Central memory CD8-positive, alpha-beta T cell (primary cell): Measurements from ENCODE around the gene ANK2.

Source experiments
- ATAC-seq: fragments of 150-1000 bp; cut with Tn5 transposase; replicated peaks from 2 replicates; pipeline ENCODE4 v1.10.0; 2022; ENCODE audit warnings: mild to moderate bottlenecking, moderate FRiP score, moderate number of reproducible peaks; ENCODE audit not compliant: poor library complexity, severe bottlenecking; ENCODE audit errors: extremely low read depth
- DNase-seq, 2 donors: peaks; one replicate each; pipeline ENCODE4 v3.0.0; 2021; ENCODE audit warnings: low spot score in 2 of 2
- H3K27ac Mint-ChIP-seq: one replicate; pipeline ENCODE4 v1.8.0; 2022; ENCODE audit warnings: low read depth, mild to moderate bottlenecking, moderate library complexity, mixed read lengths
- H3K27me3 Mint-ChIP-seq: one replicate; pipeline ENCODE4 v1.8.0; 2022; ENCODE audit warnings: mixed read lengths
- H3K36me3 Mint-ChIP-seq: one replicate; pipeline ENCODE4 v1.8.0; 2022; ENCODE audit warnings: mild to moderate bottlenecking, moderate library complexity, mixed read lengths; ENCODE audit not compliant: insufficient read depth
- H3K4me1 Mint-ChIP-seq: one replicate; pipeline ENCODE4 v1.8.0; 2022; ENCODE audit warnings: mixed read lengths
- H3K4me3 Mint-ChIP-seq: one replicate; pipeline ENCODE4 v1.8.0; 2022; ENCODE audit warnings: mild to moderate bottlenecking, moderate library complexity, mixed read lengths
- H3K9me3 Mint-ChIP-seq: one replicate; pipeline ENCODE4 v1.8.0; 2022; ENCODE audit warnings: mixed read lengths

Gene ANK2

DNA sequence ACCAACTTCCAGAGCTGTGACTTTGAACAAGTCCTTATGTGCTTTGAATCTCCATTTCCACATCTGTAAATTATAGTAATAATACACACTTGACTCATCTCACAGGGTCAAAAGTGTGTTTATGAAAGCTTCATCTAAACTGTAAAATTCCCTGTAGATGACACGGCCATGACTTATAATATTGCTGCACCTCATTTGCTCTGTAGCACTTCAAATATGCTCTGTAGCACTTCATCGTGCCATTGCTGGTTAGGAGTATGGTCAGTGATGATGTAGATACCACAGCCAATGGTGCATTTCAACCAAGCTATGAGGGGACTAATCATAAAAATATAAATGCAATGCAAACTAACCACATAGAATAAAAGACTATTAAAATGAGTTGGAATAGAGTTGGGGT lies 318.6 kb downstream of the ANK2 start:
- no peak overlapping the region for H3K4me3 Mint-ChIP-seq
- H3K9me3 Mint-ChIP-seq = no peaks in the 10 kb centered on the region
- H3K27ac Mint-ChIP-seq = no peak overlapping the region
- no peak for DNase-seq
- H3K36me3 Mint-ChIP-seq = no peaks in the 10 kb centered on the region
- ATAC-seq = no peak
- H3K4me1 Mint-ChIP-seq = no peaks in the 10 kb centered on the region
- H3K27me3 Mint-ChIP-seq = peaks cover 17% of the 10 kb centered on the region

DNA sequence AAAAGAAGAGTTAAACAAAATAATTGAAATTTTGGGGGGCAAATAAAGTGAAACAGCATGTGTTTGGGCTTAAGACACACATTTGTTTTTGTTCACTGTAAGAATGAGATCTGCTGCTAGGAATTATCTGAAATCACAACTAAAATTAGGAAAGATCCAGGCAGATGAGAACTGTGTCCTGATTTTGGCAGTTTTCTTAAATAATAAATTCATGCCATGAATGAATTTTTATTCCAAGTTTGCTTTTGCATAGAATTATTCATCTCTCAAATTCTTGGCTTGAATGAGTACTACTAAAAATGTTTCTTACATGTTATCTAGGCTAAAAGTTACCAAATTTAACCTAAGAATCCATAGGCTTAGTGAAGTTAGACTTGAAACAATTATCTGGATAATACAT lies 321.7 kb downstream of the ANK2 start:
- no peaks in the 10 kb centered on the region for H3K4me1 Mint-ChIP-seq
- H3K27me3 Mint-ChIP-seq = peaks cover 17% of the 10 kb centered on the region
- H3K36me3 Mint-ChIP-seq = no peaks in the 10 kb centered on the region
- no peak for DNase-seq
- no peak for ATAC-seq
- no peak overlapping the region for H3K27ac Mint-ChIP-seq
- H3K9me3 Mint-ChIP-seq = no peaks in the 10 kb centered on the region
- no peak overlapping the region for H3K4me3 Mint-ChIP-seq

DNA sequence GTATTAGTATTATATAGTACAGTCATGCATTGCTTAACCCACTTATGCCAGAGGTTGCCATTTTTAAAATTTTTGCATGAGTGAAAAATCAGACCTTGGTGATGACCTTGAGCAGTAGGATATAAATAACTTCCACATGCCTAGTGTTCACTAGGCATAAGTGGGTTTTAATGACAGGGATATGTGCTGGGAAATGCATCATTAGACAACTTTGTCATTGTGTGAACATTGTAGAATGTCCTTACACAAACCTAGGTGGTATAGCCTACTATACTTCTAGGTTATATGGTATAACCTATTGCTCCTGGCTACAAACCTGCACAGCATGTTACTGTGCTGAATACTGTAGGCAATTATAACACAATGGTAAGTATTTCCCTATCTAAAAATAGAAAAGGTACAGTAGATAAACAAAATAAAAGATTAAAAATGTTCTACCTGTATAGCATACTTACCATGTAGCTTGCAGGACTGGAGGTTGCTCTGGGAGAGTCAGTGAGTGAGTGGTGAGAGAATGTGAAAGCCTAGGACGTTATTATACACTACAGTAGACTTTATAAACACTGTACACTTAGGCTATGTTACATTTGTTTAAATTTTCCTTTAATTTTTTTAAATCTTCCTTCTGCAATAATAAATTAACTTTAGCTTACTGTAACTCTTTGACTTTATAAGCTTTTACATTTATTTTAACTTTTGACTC lies 326.7 kb downstream of the ANK2 start:
- DNase-seq = no peak
- Mint-ChIP-seq H3K36me3 (no peaks in the 10 kb centered on the region), H3K27ac (no peak overlapping the region), H3K27me3 (peaks cover 10% of the 10 kb centered on the region), H3K9me3 (no peaks in the 10 kb centered on the region), H3K4me1 (no peaks in the 10 kb centered on the region), H3K4me3 (no peak overlapping the region)
- no peak for ATAC-seq

DNA sequence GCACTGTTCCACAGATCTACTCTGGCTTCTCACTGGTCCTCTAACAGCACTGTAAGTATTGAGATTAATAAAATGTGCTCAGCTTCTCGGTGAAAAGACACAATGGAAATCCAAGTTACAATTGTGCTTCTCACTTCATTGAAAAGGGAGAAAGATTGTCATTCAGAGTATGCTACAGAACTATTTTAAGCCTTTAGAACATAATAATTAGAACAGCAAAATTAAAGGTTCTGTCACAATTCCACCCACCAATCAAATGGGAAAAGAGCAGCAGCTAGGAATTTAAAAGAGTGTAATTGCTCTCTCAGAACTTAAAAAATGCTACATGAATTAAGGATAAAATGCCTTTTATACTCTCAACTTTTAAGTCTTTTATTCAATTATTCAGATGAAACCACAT lies 329.4 kb downstream of the ANK2 start:
- DNase-seq (no peak), ATAC-seq (no peak)
- Mint-ChIP-seq H3K4me1 (no peaks in the 10 kb centered on the region), H3K9me3 (no peaks in the 10 kb centered on the region), H3K27ac (no peak overlapping the region), H3K36me3 (no peaks in the 10 kb centered on the region), H3K4me3 (no peak overlapping the region), H3K27me3 (peaks cover 24% of the 10 kb centered on the region)

DNA sequence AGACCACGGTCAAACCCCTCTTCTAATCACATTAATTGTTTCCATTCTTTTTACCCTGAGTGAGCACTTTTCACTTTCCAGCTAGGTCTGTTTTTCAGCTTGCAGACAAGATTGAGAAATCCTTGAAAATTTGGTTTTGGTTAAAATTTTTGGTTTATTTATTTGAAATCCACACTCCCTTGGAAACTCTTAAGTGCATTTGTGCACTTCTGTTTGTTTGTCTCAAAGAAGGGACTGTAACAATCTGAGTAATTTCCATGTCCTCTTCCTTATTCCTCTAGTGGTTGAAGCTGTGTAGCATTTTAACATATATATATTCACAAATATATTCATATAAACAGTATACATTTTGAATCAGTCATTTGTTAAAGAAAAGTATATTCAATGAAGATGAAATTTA lies 333.3 kb downstream of the ANK2 start:
- DNase-seq (no peak), ATAC-seq (no peak)
- Mint-ChIP-seq H3K27ac (no peak overlapping the region), H3K9me3 (no peaks in the 10 kb centered on the region), H3K27me3 (peaks cover 39% of the 10 kb centered on the region), H3K4me3 (no peak overlapping the region), H3K4me1 (no peaks in the 10 kb centered on the region), H3K36me3 (no peaks in the 10 kb centered on the region)

DNA sequence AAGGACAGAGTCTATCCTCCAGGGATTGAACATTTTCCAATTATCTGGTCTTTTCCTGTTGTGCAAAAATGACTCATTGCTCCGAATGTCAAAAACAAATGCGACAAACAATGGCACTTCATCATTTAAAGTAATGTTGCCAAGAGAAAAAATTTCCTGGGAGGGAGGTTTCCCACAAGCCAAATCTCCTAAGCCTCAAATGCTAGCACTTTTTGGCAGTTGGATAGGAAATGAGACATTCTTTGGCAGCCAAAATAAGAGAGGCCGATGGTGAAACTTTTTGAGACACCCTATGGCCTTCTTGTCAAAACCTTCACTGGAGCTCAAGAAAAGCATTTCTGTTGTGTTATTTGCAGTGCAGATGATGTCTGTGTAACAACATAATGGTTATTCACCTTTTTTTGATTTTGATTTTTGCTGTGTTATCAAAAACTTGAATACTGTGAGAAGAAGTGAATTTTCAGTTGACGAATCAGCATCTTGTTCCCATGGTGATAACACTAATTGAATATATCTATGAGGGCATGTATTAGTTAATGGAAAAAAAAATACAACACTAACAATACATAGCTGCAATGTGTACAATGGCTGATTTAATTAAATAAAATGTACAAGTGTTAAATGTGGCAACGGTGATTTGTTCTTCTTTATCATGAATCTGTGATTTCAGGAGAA lies 333.8 kb downstream of the ANK2 start:
- ATAC-seq (no peak), DNase-seq (no peak)
- peaks cover 45% of the 10 kb centered on the region for H3K27me3 Mint-ChIP-seq
- H3K4me3 Mint-ChIP-seq = no peak overlapping the region
- H3K27ac Mint-ChIP-seq = no peak overlapping the region
- H3K9me3 Mint-ChIP-seq = no peaks in the 10 kb centered on the region
- H3K36me3 Mint-ChIP-seq = no peaks in the 10 kb centered on the region
- H3K4me1 Mint-ChIP-seq = no peaks in the 10 kb centered on the region

DNA sequence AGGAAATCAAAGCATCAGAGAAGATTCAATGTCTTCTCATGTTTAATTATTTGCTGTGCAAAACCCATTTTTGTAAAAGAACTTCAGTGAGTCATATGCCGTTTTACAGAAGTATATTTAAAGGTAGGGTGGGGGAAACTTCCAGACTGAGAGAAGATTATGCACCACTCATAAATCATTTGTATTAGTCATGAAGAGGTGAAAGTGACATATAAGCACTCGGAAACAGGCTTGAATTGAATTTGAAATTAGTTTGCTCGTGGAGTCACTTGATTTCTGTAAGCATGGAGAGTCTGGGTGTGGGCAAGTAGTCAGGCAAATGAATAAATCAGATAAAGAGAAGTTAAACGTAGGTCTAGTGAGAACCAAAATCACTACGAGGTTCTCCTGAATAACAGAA lies 335.1 kb downstream of the ANK2 start:
- Mint-ChIP-seq H3K27ac (no peak overlapping the region), H3K27me3 (peaks cover 53% of the 10 kb centered on the region), H3K9me3 (no peaks in the 10 kb centered on the region), H3K4me3 (no peak overlapping the region), H3K4me1 (no peaks in the 10 kb centered on the region), H3K36me3 (no peaks in the 10 kb centered on the region)
- ATAC-seq (no peak), DNase-seq (no peak)

DNA sequence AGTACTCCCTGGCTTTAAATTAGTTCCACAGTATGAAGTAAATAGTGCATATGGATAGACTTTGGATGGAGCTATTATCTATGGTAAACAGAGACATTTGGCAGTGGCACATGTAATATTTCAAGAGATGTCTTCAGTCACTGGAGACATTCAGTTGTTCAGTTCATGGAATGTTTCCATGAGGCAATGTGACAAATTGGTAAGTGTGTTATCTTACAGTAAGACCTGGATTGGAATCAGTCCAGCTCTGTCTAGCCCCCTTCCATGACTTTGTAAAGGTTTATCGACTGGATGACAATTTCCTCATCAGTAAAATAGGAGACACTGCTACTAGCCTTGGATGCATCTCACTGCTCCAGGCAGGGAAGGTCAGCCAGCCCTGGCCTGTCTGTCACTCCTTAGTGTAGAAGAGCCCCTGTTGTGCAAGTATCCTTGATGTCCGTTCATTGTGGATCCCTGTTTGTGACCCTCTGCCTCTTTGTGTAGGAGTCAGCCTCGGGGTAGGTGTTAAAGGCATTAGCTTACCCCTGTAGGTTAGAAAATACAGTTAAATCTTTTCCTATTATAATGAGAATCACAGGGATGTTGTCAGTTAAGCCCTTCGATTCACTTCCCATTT lies 335.9 kb downstream of the ANK2 start:
- Mint-ChIP-seq H3K9me3 (no peaks in the 10 kb centered on the region), H3K36me3 (no peaks in the 10 kb centered on the region), H3K4me1 (no peaks in the 10 kb centered on the region), H3K4me3 (no peak overlapping the region), H3K27me3 (peaks cover 56% of the 10 kb centered on the region), H3K27ac (no peak overlapping the region)
- ATAC-seq (no peak), DNase-seq (no peak)

DNA sequence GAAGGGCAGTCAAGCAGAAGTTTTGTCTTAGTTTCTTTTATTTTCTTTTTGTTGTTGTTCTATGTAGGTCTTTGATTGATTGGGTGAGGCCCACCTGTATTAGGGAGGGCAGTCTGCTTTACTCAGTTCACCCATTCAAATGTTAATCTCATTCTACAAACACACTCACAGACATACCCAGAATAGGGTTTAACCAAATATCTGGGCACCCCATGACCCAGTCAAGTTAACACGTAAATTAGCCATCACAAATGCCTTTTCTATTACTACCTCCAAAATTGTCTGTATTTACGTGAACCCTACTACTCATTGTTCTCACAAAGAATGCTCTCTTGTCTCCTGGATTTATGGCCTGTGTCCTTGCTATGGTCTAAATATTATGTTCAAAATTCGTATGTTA lies 339.7 kb downstream of the ANK2 start:
- H3K9me3 Mint-ChIP-seq = no peaks in the 10 kb centered on the region
- H3K36me3 Mint-ChIP-seq = no peaks in the 10 kb centered on the region
- H3K27me3 Mint-ChIP-seq = peaks cover 49% of the 10 kb centered on the region
- DNase-seq (no peak), ATAC-seq (no peak)
- no peak overlapping the region for H3K27ac Mint-ChIP-seq
- no peak overlapping the region for H3K4me3 Mint-ChIP-seq
- no peaks in the 10 kb centered on the region for H3K4me1 Mint-ChIP-seq

DNA sequence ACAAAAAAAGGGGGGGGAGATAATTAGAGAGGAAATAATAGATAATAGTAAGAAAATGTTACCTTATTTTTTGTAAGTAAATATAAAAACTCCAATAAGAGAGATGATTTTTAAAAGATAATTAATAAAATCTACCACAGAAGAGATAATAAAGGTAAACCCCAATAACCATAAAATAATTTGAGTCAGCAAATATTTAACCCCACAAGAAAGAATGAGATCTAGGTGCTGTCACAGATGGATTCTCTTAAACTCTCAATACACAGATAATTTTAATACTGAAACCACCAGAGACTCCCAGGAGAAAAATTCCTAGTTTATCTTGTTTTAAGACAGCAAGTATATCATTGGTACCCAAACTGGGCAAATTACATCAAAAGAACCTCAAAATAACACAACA lies 341.4 kb downstream of the ANK2 start:
- no peaks in the 10 kb centered on the region for H3K36me3 Mint-ChIP-seq
- H3K4me1 Mint-ChIP-seq = no peaks in the 10 kb centered on the region
- no peaks in the 10 kb centered on the region for H3K9me3 Mint-ChIP-seq
- H3K4me3 Mint-ChIP-seq = no peak overlapping the region
- ATAC-seq (no peak), DNase-seq (no peak)
- H3K27ac Mint-ChIP-seq = no peak overlapping the region
- peaks cover 49% of the 10 kb centered on the region for H3K27me3 Mint-ChIP-seq

DNA sequence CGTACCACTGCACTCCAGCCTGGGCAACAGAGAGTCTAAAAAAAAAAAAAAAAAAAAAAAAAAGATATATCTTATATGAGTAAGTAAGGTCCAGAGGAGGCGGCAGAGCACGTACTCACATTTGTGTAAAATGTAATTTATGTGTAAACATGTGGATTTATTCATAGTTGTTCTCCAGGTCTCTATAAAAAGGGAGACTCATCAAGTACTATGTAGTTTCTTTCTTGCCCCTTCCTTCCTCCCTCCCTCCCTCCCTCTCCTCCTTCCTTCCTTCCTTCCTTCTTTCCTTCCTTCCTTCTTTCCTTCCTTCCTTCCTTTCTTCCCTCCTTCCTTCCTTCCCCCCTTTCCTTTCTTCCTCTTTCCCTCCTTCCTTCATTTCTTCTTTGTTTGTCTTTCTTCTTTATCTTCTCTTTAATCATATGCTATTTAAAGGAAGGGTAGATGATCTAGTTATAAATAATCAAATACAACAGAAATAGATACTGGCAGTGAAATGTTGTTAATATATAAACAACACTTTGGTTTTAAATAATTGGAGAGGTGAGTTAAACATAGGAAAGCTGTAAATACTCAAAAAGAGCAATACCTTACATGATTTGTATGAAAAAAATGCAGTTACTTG lies 344.8 kb downstream of the ANK2 start:
- Mint-ChIP-seq H3K4me3 (no peak overlapping the region), H3K4me1 (no peaks in the 10 kb centered on the region), H3K9me3 (no peaks in the 10 kb centered on the region), H3K36me3 (no peaks in the 10 kb centered on the region), H3K27me3 (peaks cover 18% of the 10 kb centered on the region), H3K27ac (no peak overlapping the region)
- ATAC-seq (no peak), DNase-seq (no peak)

DNA sequence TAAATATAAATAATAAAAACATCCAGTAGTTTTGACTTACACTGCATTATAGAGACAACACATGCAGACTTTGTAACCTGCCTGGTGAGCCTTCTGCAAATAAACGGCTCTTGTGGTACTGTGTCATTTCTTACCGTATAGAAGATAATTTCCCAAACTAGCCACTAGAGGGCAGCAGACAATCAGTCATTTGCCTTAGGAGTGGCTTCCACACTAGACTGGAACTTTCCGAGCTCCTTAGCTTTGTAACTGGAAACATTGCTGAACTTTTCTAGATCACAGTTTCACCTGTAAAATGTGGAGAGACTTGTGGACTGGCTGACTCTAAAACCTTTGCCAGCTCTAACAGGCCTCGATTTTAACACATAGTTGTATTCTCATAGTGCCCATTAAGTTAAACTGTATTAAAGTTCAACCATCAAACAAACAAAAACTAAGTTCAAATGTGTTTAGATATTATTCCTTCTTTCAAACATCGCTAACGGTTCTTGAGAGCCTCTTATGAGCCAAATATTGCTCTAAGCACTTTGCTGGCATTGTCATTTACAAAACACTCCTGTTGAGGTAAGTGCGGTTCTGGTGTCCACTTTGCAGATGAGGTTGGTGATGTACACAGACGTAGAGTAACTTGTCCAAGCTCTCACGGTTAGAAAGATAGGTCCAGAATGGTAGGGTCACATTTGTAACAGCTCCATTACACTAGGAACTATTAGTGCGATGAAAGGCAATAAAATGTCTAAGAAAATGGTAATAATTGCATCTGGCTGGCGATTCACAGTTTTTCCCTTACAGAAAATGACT lies 345.5 kb downstream of the ANK2 start:
- Mint-ChIP-seq H3K27ac (no peak overlapping the region), H3K4me1 (no peaks in the 10 kb centered on the region), H3K4me3 (no peak overlapping the region), H3K36me3 (no peaks in the 10 kb centered on the region), H3K9me3 (no peaks in the 10 kb centered on the region), H3K27me3 (peaks cover 11% of the 10 kb centered on the region)
- DNase-seq = peak in 1 of 2 donors; percentile 34
- peak; percentile 79 for ATAC-seq
